ENCODE measurements around the gene CCSAP.
A peak's percentile ranks its signal among the peaks of the same experiment; 100 is the strongest.

CCSAP gene

DNA sequence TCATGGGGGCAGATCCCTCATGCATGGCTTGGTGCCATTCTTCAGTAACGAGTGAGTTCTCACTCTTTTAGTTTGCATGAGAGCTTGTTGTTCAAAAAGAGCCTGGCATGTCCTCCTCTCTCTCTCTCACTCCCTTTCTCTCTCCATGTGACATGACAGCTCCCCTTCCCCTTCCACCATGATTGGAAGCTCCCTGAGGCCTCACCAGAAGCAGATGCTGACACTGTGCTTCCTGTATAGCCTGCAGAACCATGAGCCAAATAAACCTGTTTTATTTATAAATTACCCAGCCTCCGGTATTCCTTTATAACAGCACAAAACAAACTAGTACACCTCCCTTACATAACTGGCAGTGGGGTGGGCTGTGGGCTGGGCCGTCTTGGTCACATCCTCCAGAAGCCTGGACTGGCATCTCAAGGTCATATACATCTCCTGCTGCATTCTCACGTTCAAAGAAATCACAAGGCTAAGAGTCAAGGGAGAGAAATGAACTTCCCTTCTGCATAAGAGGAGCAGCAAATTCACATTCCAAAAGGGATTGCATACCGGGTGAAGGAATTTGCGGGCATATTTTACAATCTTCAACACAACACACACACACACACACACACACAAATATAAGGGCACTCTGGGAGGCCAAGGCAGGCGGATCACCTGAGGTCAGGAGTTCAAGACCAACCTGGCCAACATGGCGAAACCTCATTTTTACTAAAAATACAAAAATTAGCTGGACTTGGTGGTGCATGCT is 2.3 kb upstream of the CCSAP start:
- TF ChIP-seq TAF1 (IDR thresholded peaks at IDR 0.05; ENCODE audit: borderline replicate concordance, insufficient read depth, low read length) (no peak), SIN3A (IDR thresholded peaks at IDR 0.05; ENCODE audit: borderline replicate concordance, insufficient read depth, low read length) (no peak), FOXP2 (optimal IDR thresholded peaks at IDR 0.05; ENCODE audit: borderline replicate concordance, extremely low read depth, extremely low read length, insufficient read depth) (no peak), POLR2AphosphoS5 (IDR thresholded peaks at IDR 0.05; ENCODE audit: low read depth, low read length) (no peak)
- TF ChIP-seq, protein P1, sequence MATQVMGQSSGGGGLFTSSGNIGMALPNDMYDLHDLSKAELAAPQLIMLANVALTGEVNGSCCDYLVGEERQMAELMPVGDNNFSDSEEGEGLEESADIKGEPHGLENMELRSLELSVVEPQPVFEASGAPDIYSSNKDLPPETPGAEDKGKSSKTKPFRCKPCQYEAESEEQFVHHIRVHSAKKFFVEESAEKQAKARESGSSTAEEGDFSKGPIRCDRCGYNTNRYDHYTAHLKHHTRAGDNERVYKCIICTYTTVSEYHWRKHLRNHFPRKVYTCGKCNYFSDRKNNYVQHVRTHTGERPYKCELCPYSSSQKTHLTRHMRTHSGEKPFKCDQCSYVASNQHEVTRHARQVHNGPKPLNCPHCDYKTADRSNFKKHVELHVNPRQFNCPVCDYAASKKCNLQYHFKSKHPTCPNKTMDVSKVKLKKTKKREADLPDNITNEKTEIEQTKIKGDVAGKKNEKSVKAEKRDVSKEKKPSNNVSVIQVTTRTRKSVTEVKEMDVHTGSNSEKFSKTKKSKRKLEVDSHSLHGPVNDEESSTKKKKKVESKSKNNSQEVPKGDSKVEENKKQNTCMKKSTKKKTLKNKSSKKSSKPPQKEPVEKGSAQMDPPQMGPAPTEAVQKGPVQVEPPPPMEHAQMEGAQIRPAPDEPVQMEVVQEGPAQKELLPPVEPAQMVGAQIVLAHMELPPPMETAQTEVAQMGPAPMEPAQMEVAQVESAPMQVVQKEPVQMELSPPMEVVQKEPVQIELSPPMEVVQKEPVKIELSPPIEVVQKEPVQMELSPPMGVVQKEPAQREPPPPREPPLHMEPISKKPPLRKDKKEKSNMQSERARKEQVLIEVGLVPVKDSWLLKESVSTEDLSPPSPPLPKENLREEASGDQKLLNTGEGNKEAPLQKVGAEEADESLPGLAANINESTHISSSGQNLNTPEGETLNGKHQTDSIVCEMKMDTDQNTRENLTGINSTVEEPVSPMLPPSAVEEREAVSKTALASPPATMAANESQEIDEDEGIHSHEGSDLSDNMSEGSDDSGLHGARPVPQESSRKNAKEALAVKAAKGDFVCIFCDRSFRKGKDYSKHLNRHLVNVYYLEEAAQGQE (IDR thresholded peaks at IDR 0.05; ENCODE audit: insufficient read depth in 1 of 2, low read depth in 2 of 2, low read length in 2 of 2) = no peak

DNA sequence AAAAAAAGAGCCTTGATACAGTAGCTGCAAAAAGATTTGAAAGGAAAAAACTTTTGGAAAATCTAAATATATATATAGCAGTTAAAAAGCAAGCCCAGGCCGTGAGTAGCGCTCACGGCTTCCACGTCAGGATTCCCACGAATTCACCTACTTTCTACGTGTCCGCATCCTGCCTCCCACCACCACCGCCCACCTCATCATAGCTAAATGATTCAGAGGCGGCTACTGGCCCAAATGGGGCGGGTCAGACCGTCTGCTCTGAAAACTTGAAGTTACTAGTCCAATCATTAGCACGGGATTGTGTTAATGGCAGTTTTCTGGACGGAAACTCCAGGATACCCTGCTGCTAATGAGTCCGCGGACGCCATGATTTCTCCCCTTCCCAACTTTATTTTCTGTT is 1.3 kb upstream of the CCSAP start:
- TF ChIP-seq FOXP2 (optimal IDR thresholded peaks at IDR 0.05; ENCODE audit: borderline replicate concordance, extremely low read depth, extremely low read length, insufficient read depth) = no peak
- TF ChIP-seq, protein P1 (IDR thresholded peaks at IDR 0.05; ENCODE audit: insufficient read depth in 1 of 2, low read depth in 2 of 2, low read length in 2 of 2) = no peak
- TF ChIP-seq SIN3A (IDR thresholded peaks at IDR 0.05; ENCODE audit: borderline replicate concordance, insufficient read depth, low read length) = no peak
- no peak for TF ChIP-seq TAF1 (IDR thresholded peaks at IDR 0.05; ENCODE audit: borderline replicate concordance, insufficient read depth, low read length)
- no peak for TF ChIP-seq POLR2AphosphoS5 (IDR thresholded peaks at IDR 0.05; ENCODE audit: low read depth, low read length)

DNA sequence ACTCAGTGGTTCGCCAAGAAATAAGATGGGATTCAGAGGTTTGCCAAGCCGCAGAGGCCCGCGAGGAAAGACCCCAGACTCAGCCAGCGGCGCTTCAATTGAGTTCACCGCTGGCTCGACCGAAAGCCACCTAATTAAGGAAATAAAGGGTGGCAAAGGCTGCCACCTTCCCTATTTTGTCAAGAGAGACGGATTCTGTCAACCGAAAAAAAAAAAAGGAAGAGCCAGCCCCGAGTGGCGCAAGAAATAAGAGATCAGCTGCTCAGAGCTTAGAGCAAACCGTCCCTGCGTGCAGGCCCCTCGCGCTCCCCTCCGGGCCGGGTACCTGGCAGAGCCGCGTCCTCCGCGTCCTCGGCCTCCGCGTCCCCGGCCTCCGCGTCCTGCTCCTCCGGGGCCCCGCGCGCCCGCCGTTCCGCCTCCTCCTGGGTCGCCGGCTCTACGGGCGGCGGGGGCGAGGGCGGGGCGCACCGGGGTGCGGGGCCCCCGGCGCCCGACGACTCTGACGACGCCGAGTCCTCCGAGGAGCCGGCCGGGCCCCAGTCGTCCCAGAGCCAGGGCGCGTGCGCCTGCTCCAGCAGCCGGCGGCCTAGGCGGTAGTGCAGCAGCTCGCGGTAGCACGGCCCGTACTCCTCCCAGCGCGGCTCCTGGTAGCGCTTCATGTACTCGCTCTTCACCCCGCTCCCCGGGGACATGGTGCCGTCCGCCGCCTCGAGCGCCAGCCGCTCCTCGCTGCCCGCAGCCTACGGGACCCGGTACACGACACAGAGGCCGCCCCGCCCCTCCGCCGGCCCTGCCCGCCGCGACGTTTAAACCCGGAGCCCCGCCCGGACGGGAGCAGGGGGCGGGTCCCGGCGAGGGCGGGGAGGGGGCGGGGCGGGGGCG is 832 bp downstream of the CCSAP start:
- TF ChIP-seq FOXP2 (optimal IDR thresholded peaks at IDR 0.05; ENCODE audit: borderline replicate concordance, extremely low read depth, extremely low read length, insufficient read depth) = peak; percentile 55
- TF ChIP-seq POLR2AphosphoS5 (IDR thresholded peaks at IDR 0.05; ENCODE audit: low read depth, low read length) = peak; percentile 64
- peak; percentile 53; the same call in 1 of the 2 replicates for TF ChIP-seq TAF1 (IDR thresholded peaks at IDR 0.05; ENCODE audit: borderline replicate concordance, insufficient read depth, low read length)
- TF ChIP-seq, protein P1 (IDR thresholded peaks at IDR 0.05; ENCODE audit: insufficient read depth in 1 of 2, low read depth in 2 of 2, low read length in 2 of 2) = no peak
- peak; percentile 83; the same call in 1 of the 2 replicates for TF ChIP-seq SIN3A (IDR thresholded peaks at IDR 0.05; ENCODE audit: borderline replicate concordance, insufficient read depth, low read length)

DNA sequence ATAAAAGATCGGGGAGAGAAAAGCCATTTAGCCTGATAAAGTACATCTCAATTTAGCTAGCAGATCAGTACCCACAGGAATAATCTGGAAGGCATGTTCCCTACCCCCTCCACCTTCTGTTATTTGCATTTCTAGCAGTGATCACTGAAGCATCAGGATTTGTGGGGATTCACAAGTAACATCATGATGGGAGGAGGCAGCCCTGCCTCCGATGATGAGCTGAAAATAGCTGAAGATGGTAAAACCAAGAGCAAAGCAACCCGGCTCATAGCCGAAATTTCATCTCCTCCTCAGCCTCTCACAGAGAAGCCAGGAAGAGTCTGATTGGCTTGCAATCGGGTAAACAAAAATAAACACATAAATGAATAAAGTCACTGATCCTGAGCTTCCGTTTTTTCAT is 2.4 kb downstream of the CCSAP start:
- TF ChIP-seq FOXP2 (optimal IDR thresholded peaks at IDR 0.05; ENCODE audit: borderline replicate concordance, extremely low read depth, extremely low read length, insufficient read depth) (no peak), POLR2AphosphoS5 (IDR thresholded peaks at IDR 0.05; ENCODE audit: low read depth, low read length) (no peak)

DNA sequence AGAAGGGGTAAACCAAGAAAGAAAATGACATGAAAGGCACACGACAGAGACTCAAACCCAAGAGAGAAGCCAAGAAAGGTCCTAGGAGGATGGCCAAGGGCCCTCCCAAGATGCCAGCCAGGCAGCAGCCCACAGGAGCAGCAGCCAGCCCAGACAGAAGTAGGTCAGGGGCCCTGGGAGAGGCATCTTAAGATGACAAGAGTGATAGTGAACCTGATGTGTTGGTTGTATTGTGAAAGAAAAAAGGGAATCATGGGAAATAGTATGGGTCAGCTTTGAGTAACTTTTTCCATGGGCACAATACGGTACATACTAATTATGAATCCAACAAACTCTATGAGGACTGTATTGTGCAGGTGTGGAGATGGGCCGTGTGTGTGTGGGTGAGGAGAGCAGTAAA is 3.3 kb downstream of the CCSAP start:
- TF ChIP-seq FOXP2 (optimal IDR thresholded peaks at IDR 0.05; ENCODE audit: borderline replicate concordance, extremely low read depth, extremely low read length, insufficient read depth) (no peak), TAF1 (IDR thresholded peaks at IDR 0.05; ENCODE audit: borderline replicate concordance, insufficient read depth, low read length) (no peak), SIN3A (IDR thresholded peaks at IDR 0.05; ENCODE audit: borderline replicate concordance, insufficient read depth, low read length) (no peak), POLR2AphosphoS5 (IDR thresholded peaks at IDR 0.05; ENCODE audit: low read depth, low read length) (no peak)
- TF ChIP-seq, protein P1 (IDR thresholded peaks at IDR 0.05; ENCODE audit: insufficient read depth in 1 of 2, low read depth in 2 of 2, low read length in 2 of 2) = no peak

All from PFSK-1 (cell line).